Measurements from ENCODE around the gene MTHFD1L.
A peak's percentile ranks its signal among the peaks of the same experiment; 100 is the strongest.

Gene MTHFD1L

DNA sequence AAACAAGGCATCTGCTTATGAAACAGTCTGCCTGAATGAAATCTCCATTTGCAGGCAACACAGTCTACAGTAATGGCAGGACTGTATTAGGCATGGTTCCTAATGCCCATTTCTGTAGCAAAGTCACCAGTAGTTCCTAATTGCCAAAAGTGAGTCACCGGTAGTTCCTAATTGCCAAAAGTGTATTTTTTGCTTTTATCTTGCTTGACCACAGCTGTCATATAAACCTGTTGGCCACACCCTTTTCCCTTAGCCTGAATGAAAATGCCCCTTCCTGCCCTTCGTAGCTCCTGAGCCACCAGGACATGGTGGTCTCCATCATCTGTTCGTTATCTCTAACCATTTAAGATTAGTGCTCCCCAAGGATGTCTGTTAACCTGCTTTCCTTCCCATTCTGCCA lies 34.5 kb downstream of the MTHFD1L start:
- no peak for DNase-seq
- H3K4me3 ChIP-seq (ENCODE audit: low read depth, low read length): no peak overlapping the region
- no peaks in the 10 kb centered on the region for H3K27me3 ChIP-seq
- H3K4me1 ChIP-seq: peaks cover 2% of the 10 kb centered on the region
- peaks cover 6% of the 10 kb centered on the region for H3K36me3 ChIP-seq
- no peak for TF ChIP-seq CTCF (IDR thresholded peaks at IDR 0.05; ENCODE audit: low read depth, low read length)
- H3K9me3 ChIP-seq: no peaks in the 10 kb centered on the region

- Histone ChIP-seq H3K4me3 (ENCODE audit: low read depth, low read length) (no peak overlapping the region), H3K27me3 (no peaks in the 10 kb centered on the region), H3K9me3 (no peaks in the 10 kb centered on the region), H3K36me3 (peaks cover 16% of the 10 kb centered on the region), H3K4me1 (no peaks in the 10 kb centered on the region)
- DNase-seq: no peak
- TF ChIP-seq CTCF (IDR thresholded peaks at IDR 0.05; ENCODE audit: low read depth, low read length): no peak
Measured at GRCh38 chr6:150902142-150902776, 36.8 kb downstream of the MTHFD1L start.

GRCh38 chr6:150905769-150906168 lies 40.3 kb downstream of the MTHFD1L start:
- TF ChIP-seq CTCF (IDR thresholded peaks at IDR 0.05; ENCODE audit: low read depth, low read length): peak; percentile 45
- H3K4me3 ChIP-seq (ENCODE audit: low read depth, low read length): no peak overlapping the region
- no peaks in the 10 kb centered on the region for H3K27me3 ChIP-seq
- H3K36me3 ChIP-seq: peaks cover 17% of the 10 kb centered on the region
- H3K9me3 ChIP-seq: no peaks in the 10 kb centered on the region
- H3K4me1 ChIP-seq: no peaks in the 10 kb centered on the region
- DNase-seq: no peak

DNA sequence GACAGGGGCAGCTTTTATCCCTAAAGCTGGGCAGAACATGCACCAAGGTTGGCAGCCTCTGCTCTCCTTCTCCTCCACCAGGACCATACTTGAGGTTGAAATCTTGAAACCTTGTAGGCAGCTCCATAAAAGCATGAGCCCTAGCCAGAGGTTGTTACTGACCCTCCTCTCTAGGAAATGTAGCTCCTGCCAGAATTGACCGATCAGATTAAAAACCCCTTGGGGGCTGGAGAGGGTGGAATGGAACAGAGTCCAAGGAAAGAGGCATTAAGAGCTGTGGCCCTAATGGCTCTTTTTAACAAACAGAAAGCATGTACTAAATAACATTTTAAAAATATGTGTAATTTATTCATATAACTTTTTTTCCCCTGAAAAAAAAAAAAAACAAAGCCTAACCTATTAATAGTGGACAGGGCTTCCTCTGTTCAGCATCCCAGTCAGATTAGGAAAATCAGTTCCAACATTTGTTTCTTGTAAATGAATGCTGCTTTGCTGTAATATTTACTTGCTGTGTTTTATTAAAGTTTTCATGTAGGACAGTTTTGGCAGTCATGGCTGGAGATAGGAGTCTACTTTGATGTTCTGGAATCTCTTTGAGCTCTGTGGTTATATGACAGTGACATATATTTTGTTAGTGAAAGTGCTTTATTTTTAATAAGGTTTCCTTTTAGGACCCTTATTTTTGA lies 41.3 kb downstream of the MTHFD1L start:
- H3K9me3 ChIP-seq: no peaks in the 10 kb centered on the region
- no peaks in the 10 kb centered on the region for H3K27me3 ChIP-seq
- no peak for DNase-seq
- H3K4me1 ChIP-seq: no peaks in the 10 kb centered on the region
- H3K36me3 ChIP-seq: peaks cover 17% of the 10 kb centered on the region
- H3K4me3 ChIP-seq (ENCODE audit: low read depth, low read length): no peak overlapping the region
- no peak for TF ChIP-seq CTCF (IDR thresholded peaks at IDR 0.05; ENCODE audit: low read depth, low read length)

- Histone ChIP-seq H3K36me3 (peaks cover 17% of the 10 kb centered on the region), H3K4me1 (no peaks in the 10 kb centered on the region), H3K27me3 (no peaks in the 10 kb centered on the region), H3K9me3 (no peaks in the 10 kb centered on the region), H3K4me3 (ENCODE audit: low read depth, low read length) (no peak overlapping the region)
- no peak for DNase-seq
- no peak for TF ChIP-seq CTCF (IDR thresholded peaks at IDR 0.05; ENCODE audit: low read depth, low read length)
Measured at GRCh38 chr6:150907383-150907782, 41.9 kb downstream of the MTHFD1L start.

DNA sequence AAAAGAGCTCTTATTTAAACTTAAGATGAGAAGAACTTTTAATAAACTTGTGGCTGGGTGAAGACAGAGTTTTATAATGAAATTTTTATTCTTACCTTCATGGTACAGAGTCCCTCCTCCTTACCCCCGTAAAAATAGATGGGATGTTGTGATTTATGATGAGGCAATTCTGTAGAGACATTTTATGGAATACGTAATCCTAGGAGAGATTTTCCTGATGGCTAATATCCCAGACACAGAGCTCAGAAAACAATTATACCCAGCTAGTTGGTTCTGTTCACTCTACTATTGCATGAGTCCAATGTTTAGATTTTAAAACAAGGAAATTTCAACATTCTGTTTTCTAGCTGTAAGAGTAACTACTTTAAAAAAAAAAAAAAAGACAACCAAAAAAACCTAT lies 43.4 kb downstream of the MTHFD1L start:
- Histone ChIP-seq H3K9me3 (no peaks in the 10 kb centered on the region), H3K4me3 (ENCODE audit: low read depth, low read length) (no peak overlapping the region), H3K36me3 (peaks cover 17% of the 10 kb centered on the region), H3K27me3 (no peaks in the 10 kb centered on the region), H3K4me1 (no peaks in the 10 kb centered on the region)
- no peak for DNase-seq
- no peak for TF ChIP-seq CTCF (IDR thresholded peaks at IDR 0.05; ENCODE audit: low read depth, low read length)
